KMS-11 (cell line): ENCODE data around the gene PER3.

Experiments used
- H2AFZ ChIP-seq: fragments of 200-600 bp; sonication (generic); 2 replicates; pipeline ENCODE4 v1.6.1; 2016; ENCODE audit warnings: antibody characterized with exemption, mixed run types, low read depth
- H3K27ac ChIP-seq: fragments of 200-600 bp; sonication (generic); 2 replicates; pipeline ENCODE4 v1.6.1; 2016; ENCODE audit warnings: mild to moderate bottlenecking, mixed run types
- H3K27me3 ChIP-seq: fragments of 200-600 bp; sonication (generic); 2 replicates; pipeline ENCODE4 v1.6.1; 2017; ENCODE audit warnings: mild to moderate bottlenecking, low read depth, mixed run types, moderate library complexity; ENCODE audit not compliant: insufficient read depth
- H3K36me3 ChIP-seq: fragments of 200-600 bp; sonication (generic); 2 replicates; pipeline ENCODE4 v1.6.1; 2017; ENCODE audit warnings: mild to moderate bottlenecking, mixed run types; ENCODE audit not compliant: insufficient read depth
- H3K4me1 ChIP-seq: fragments of 200-600 bp; sonication (generic); 2 replicates; pipeline ENCODE4 v1.6.1; 2016; ENCODE audit warnings: mild to moderate bottlenecking, low read depth, mixed run types; ENCODE audit not compliant: poor library complexity, severe bottlenecking
- H3K4me2 ChIP-seq: fragments of 200-600 bp; sonication (generic); 2 replicates; pipeline ENCODE4 v1.7.0; 2016; ENCODE audit warnings: mild to moderate bottlenecking, mixed run types
- H3K4me3 ChIP-seq: fragments of 200-600 bp; sonication (generic); IDR thresholded peaks from 2 replicates; pipeline ENCODE4 v1.6.1; 2017; ENCODE audit warnings: low read depth, low read length, mixed read lengths; ENCODE audit not compliant: insufficient read depth
- H3K79me2 ChIP-seq: fragments of 200-600 bp; sonication (generic); 2 replicates; pipeline ENCODE4 v1.6.1; 2016; ENCODE audit warnings: low read depth, mixed run types; ENCODE audit not compliant: insufficient read depth
- H3K9ac ChIP-seq: fragments of 200-600 bp; sonication (generic); 2 replicates; pipeline ENCODE4 v1.6.1; 2016; ENCODE audit warnings: mild to moderate bottlenecking, mixed run types
- H4K20me1 ChIP-seq: fragments of 200-600 bp; sonication (generic); 2 replicates; pipeline ENCODE4 v1.6.1; 2016; ENCODE audit warnings: mild to moderate bottlenecking, mixed run types; ENCODE audit not compliant: insufficient read depth
- CTCF ChIP-seq: fragments of 200-600 bp; sonication (generic); conservative IDR thresholded peaks from 2 replicates; pipeline ENCODE4 v1.6.1; 2017; ENCODE audit warnings: low read depth, mild to moderate bottlenecking, antibody characterized with exemption, low read length, moderate library complexity, mixed read lengths

PER3 gene

GRCh38 chr1:7839526-7839925, 55.4 kb downstream of the PER3 start:
- Histone ChIP-seq H3K4me1 (peaks cover 20% of the 10 kb centered on the region), H4K20me1 (no peaks in the 10 kb centered on the region), H3K36me3 (no peaks in the 10 kb centered on the region; the same call in 1 of the 2 replicates), H2AFZ (no peak overlapping the region), H3K27ac (no peak overlapping the region), H3K4me2 (no peak overlapping the region), H3K79me2 (no peaks in the 10 kb centered on the region), H3K9ac (no peak overlapping the region), H3K4me3 (no peak overlapping the region), H3K27me3 (no peaks in the 10 kb centered on the region)
- TF ChIP-seq CTCF, result no peak

- Histone ChIP-seq H3K79me2 (no peaks in the 10 kb centered on the region), H3K4me3 (no peak overlapping the region), H3K9ac (no peak overlapping the region), H3K36me3 (no peaks in the 10 kb centered on the region; the same call in 1 of the 2 replicates), H3K4me2 (peak overlapping the region; percentile 32), H3K4me1 (peaks cover 20% of the 10 kb centered on the region), H3K27ac (no peak overlapping the region), H3K27me3 (no peaks in the 10 kb centered on the region), H2AFZ (no peak overlapping the region), H4K20me1 (no peaks in the 10 kb centered on the region)
- no peak for TF ChIP-seq CTCF
These were observed 58.4 kb downstream of the PER3 start for GRCh38 chr1:7842517-7842916.

- TF ChIP-seq CTCF, result no peak
- H4K20me1 ChIP-seq, result no peaks in the 10 kb centered on the region
- H2AFZ ChIP-seq, result no peak overlapping the region
- H3K4me1 ChIP-seq, result peaks cover 20% of the 10 kb centered on the region
- H3K4me2 ChIP-seq, result no peak overlapping the region
- H3K79me2 ChIP-seq, result no peaks in the 10 kb centered on the region
- H3K9ac ChIP-seq, result no peak overlapping the region
- H3K4me3 ChIP-seq, result no peak overlapping the region
- no peaks in the 10 kb centered on the region for H3K27me3 ChIP-seq
- no peak overlapping the region for H3K27ac ChIP-seq
- no peaks in the 10 kb centered on the region for H3K36me3 ChIP-seq
These were observed 61.7 kb downstream of the PER3 start for GRCh38 chr1:7845761-7846160.

- H3K27me3 ChIP-seq, result no peaks in the 10 kb centered on the region
- no peaks in the 10 kb centered on the region for H4K20me1 ChIP-seq
- no peak overlapping the region for H3K4me2 ChIP-seq
- H3K36me3 ChIP-seq, result no peaks in the 10 kb centered on the region
- H3K4me1 ChIP-seq, result peaks cover 20% of the 10 kb centered on the region
- no peaks in the 10 kb centered on the region for H3K79me2 ChIP-seq
- no peak overlapping the region for H2AFZ ChIP-seq
- H3K4me3 ChIP-seq, result no peak overlapping the region
- H3K27ac ChIP-seq, result no peak overlapping the region
- TF ChIP-seq CTCF, result no peak
- H3K9ac ChIP-seq, result no peak overlapping the region
These were observed 62.6 kb downstream of the PER3 start for GRCh38 chr1:7846656-7847055.
